ENCODE results near the gene CALML6.
"Not testable (repeated sequence)": the region's sequence is repeated elsewhere in the genome, so short reads cannot be mapped to it uniquely, and the experiment has no call there.

The CALML6 gene

GRCh38 chr1:1926886-1927660 lies 12.0 kb downstream of the CALML6 start:
- no peak for DNase-seq

- DNase-seq: no peak
Observed at GRCh38 chr1:1927751-1928150, 12.7 kb downstream of the CALML6 start.

GRCh38 chr1:1928231-1929101 lies 13.4 kb downstream of the CALML6 start:
- DNase-seq: no peak

- DNase-seq: no peak
Observed at GRCh38 chr1:1929102-1929638, 14.1 kb downstream of the CALML6 start.

- DNase-seq: no peak
Observed at GRCh38 chr1:1929639-1930545, 14.8 kb downstream of the CALML6 start.

- not testable (repeated sequence) for DNase-seq
Observed at GRCh38 chr1:1934848-1935247, 19.8 kb downstream of the CALML6 start.

GRCh38 chr1:1937061-1937460 lies 22.0 kb downstream of the CALML6 start:
- DNase-seq: no peak

GRCh38 chr1:1937549-1938275 lies 22.7 kb downstream of the CALML6 start:
- DNase-seq: no peak

GRCh38 chr1:1938276-1938573 lies 23.2 kb downstream of the CALML6 start:
- no peak for DNase-seq

- no peak for DNase-seq
Observed at GRCh38 chr1:1938613-1939295, 23.7 kb downstream of the CALML6 start.

- DNase-seq: no peak
Observed at GRCh38 chr1:1939296-1940122, 24.4 kb downstream of the CALML6 start.

GRCh38 chr1:1940123-1940425 lies 25.0 kb downstream of the CALML6 start:
- DNase-seq: no peak

GRCh38 chr1:1941211-1941841 lies 26.3 kb downstream of the CALML6 start:
- no peak for DNase-seq

GRCh38 chr1:1941868-1942752 lies 27.1 kb downstream of the CALML6 start:
- DNase-seq: no peak

GRCh38 chr1:1942753-1943656 lies 27.9 kb downstream of the CALML6 start:
- no peak for DNase-seq

GRCh38 chr1:1943834-1944570 lies 28.9 kb downstream of the CALML6 start:
- DNase-seq: peak; percentile 55

GRCh38 chr1:1945782-1946393 lies 30.8 kb downstream of the CALML6 start:
- no peak for DNase-seq

Measured in T-helper 9 cell (primary cell).